Ascending aorta (tissue), 2 donors: ENCODE results near the gene SCUBE2. TPM values are rescaled to one million over a fixed set of nuclear protein-coding genes. Genes with fewer than 3 reads are reported as not detected.

Experiments used
- DNase-seq, 2 donors: peaks; one replicate each; pipeline ENCODE4 v3.0.0-alpha.2; 2019; ENCODE audit warnings: low spot score in 2 of 2
- H3K27ac ChIP-seq, 2 donors: fragments of 200-600 bp; sonication (generic); one replicate each; pipeline ENCODE4 v1.5.1; 2016 to 2017; ENCODE audit warnings: mild to moderate bottlenecking in 1 of 2
- H3K27me3 ChIP-seq: fragments of 200-600 bp; sonication (generic); one replicate; pipeline ENCODE4 v1.5.1; 2017
- H3K36me3 ChIP-seq, 2 donors: fragments of 200-600 bp; sonication (generic); one replicate each; pipeline ENCODE4 v1.5.1; 2016
- H3K4me1 ChIP-seq, 2 donors: fragments of 200-600 bp; sonication (generic); one replicate each; pipeline ENCODE4 v1.5.1; 2016 to 2017; ENCODE audit warnings: mild to moderate bottlenecking in 1 of 2
- H3K4me3 ChIP-seq, 2 donors: fragments of 200-600 bp; sonication (generic); one replicate each; pipeline ENCODE4 v1.5.1; 2016 to 2017; ENCODE audit warnings: mild to moderate bottlenecking in 1 of 2
- H3K9me3 ChIP-seq, 2 donors: fragments of 200-600 bp; sonication (generic); one replicate each; pipeline ENCODE4 v1.5.1; 2016
- intact Hi-C: fragments of 100-400 bp; cut with DNase I; formaldehyde crosslinking; loops from one replicate; pipeline ENCODE4 v1.15.1; 2023
- total RNA-seq: library from RNA; depleted of rRNA; stranded (reverse); fragments of >200 nt; gene quantifications from one replicate; pipeline ENCODE4 v1.1.0, GENCODE V29; 2016
- TF ChIP-seq, protein P1 (sequence below), 3 experiments: fragments of 200-600 bp in 2 of 3; fragments of 450-650 bp in 1 of 3; sonication (generic) in 2 of 3; IDR thresholded peaks; one replicate each; pipeline ENCODE4 v1.5.1; 2016 to 2019; ENCODE audit warnings: antibody characterized with exemption in 3 of 3, mild to moderate bottlenecking in 1 of 3, moderate library complexity in 1 of 3

Gene SCUBE2
- total RNA-seq, 1 donor from 2014 or later = 1.1 TPM

DNA sequence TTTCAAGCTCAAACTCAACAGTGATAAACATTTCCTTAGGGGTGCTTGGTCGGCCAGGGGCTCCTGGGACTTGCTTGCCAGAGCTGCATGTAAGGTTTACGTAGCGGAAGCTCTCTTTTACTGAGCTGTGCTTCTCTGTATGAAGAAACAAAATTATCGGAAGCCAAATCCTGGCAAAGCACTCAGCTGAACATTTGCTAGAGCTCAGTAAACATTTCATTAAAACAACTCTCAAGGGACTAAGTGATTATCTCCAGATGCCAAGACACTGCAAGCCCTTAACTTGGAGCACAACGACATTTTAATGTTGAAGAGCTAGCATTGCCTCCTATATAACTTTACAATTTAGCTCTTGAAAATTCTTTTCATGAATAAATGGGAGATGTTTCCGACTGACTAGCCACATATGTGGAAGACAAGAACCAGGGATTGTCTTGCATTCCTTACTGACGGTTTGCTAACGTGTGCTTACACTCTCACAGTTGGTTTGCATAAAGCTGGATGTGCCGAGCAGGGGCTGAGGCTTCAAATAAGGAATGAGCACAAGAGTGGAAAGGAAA is 43.4 kb downstream of the SCUBE2 start:
- H3K27ac ChIP-seq = no peak overlapping the region
- no peaks in the 10 kb centered on the region for H3K4me1 ChIP-seq
- intact Hi-C loops = no loop called here
- H3K36me3 ChIP-seq = no peaks in the 10 kb centered on the region
- TF ChIP-seq, protein P1, sequence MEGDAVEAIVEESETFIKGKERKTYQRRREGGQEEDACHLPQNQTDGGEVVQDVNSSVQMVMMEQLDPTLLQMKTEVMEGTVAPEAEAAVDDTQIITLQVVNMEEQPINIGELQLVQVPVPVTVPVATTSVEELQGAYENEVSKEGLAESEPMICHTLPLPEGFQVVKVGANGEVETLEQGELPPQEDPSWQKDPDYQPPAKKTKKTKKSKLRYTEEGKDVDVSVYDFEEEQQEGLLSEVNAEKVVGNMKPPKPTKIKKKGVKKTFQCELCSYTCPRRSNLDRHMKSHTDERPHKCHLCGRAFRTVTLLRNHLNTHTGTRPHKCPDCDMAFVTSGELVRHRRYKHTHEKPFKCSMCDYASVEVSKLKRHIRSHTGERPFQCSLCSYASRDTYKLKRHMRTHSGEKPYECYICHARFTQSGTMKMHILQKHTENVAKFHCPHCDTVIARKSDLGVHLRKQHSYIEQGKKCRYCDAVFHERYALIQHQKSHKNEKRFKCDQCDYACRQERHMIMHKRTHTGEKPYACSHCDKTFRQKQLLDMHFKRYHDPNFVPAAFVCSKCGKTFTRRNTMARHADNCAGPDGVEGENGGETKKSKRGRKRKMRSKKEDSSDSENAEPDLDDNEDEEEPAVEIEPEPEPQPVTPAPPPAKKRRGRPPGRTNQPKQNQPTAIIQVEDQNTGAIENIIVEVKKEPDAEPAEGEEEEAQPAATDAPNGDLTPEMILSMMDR (IDR thresholded peaks at IDR 0.05) = no peak
- no peak overlapping the region for H3K4me3 ChIP-seq
- DNase-seq = peak in 1 of 2 donors; percentile 43
- no peaks in the 10 kb centered on the region for H3K9me3 ChIP-seq
- H3K27me3 ChIP-seq = no peaks in the 10 kb centered on the region

DNA sequence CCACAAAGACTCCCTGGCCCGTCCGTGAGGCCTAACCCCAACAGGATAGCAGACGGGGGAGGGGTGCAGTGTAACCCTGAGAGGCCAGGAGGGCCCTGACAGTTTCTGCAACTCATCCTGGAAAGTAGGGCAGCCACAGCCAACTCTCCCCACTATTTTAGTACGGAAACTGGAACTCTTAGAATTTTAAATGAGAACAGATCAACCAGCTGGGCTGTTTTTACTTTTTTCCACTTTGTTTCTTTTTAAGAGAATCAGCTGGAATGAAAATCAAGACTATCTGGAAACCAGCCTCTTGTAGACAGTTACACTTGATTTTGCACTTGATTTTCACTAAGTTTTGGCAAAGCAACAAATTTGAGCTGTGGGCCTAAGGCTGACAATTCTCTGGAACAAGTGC is 44.9 kb downstream of the SCUBE2 start:
- DNase-seq = peak in 1 of 2 donors; percentile 9
- intact Hi-C loops = no loop called here
- no peak overlapping the region for H3K27ac ChIP-seq

DNA sequence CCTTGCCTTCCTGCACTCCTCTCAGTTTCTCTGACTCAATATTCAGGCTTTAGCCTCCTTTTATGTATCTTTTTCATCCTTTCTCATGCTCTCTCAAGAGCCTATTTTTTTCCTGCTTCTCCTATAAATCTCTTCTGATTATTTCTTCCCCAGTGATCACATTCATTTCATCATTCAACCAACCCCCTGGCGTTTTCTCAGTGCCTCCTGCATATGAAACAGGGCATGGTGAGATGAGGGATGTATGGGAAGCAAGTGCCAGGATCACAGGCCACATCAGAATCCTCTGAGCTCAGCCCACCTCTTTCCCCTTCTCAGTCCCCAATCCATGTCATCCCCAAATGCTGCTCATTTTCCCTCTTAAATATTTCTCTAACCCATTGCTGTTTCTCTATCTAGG is 48.9 kb downstream of the SCUBE2 start:
- Histone ChIP-seq H3K4me1 (no peaks in the 10 kb centered on the region), H3K27ac (no peak overlapping the region), H3K4me3 (no peak overlapping the region), H3K27me3 (no peaks in the 10 kb centered on the region), H3K36me3 (no peaks in the 10 kb centered on the region), H3K9me3 (no peaks in the 10 kb centered on the region)
- peak in 1 of 2 donors; percentile 9 for DNase-seq
- TF ChIP-seq, protein P1 (IDR thresholded peaks at IDR 0.05) = no peak
- intact Hi-C loops = no loop called here

More for the DNA sequence above, 44.9 kb downstream of the SCUBE2 start:
- no peak overlapping the region for H3K4me3 ChIP-seq
- no peaks in the 10 kb centered on the region for H3K36me3 ChIP-seq
- no peaks in the 10 kb centered on the region for H3K9me3 ChIP-seq
- no peaks in the 10 kb centered on the region for H3K4me1 ChIP-seq
- H3K27me3 ChIP-seq = no peaks in the 10 kb centered on the region
- TF ChIP-seq, protein P1 (IDR thresholded peaks at IDR 0.05) = no peak

DNA sequence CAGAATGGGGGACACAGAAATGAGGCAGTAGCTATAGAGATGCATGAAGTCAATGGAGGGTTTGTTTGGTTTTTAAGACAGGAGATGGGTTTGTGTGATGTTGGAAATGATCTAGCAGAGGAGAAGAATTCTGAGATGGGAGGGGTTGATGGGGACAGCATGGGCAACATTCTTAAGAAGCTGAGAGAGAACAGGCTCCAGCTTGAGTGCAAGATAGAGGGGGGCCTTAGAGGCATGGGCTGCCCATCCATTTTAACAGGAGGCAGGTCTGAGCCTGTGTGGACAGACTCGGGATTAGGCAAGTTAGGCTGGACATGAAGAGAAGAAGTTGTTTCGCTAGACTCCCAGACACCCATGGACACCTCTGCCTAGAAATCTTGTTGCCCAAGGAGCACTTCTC is 49.7 kb downstream of the SCUBE2 start:
- no peak overlapping the region for H3K4me3 ChIP-seq
- H3K27ac ChIP-seq = no peak overlapping the region
- H3K27me3 ChIP-seq = no peaks in the 10 kb centered on the region
- H3K9me3 ChIP-seq = no peaks in the 10 kb centered on the region
- no peaks in the 10 kb centered on the region for H3K4me1 ChIP-seq
- TF ChIP-seq, protein P1 (IDR thresholded peaks at IDR 0.05) = no peak
- H3K36me3 ChIP-seq = no peaks in the 10 kb centered on the region
- intact Hi-C loops = no loop called here
- peak in 1 of 2 donors; percentile 52 for DNase-seq

DNA sequence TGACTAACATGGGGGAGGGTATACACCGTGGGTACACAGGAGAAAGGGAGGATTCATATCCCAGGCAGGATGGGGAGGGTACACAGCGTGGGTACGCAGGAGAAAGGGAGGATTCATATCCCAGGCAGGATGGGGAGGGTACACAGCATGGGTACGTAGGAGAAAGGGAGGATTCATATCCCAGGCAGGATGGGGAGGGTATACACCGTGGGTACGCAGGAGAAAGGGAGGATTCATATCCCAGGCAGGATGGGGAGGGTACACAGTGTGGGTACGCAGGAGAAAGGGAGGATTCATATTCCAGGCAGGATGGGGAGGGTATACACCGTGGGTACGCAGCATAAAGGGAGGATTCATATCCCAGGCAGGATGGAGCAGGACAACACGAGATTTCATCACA is 51.0 kb downstream of the SCUBE2 start:
- TF ChIP-seq, protein P1 (IDR thresholded peaks at IDR 0.05) = no peak

DNA sequence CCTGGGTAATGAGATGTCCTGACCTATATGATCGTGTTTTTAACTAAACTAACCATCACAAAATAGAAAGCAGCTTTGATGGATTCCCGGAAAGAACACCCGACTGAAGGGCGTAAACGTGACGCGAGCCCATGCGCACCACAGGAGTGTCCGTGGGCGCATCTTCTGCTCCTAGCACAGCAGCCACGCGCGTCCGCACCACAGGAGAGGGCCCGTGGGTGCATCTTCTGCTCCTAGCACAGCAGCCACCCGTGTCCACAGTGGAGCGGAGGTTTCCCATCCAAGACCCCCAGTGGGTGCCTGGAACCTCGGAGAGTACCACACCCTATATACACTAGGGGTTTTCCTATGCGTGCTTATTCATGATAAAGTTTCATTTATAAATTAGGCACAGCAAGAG is 51.5 kb downstream of the SCUBE2 start:
- intact Hi-C loops = no loop called here
- Histone ChIP-seq H3K9me3 (no peaks in the 10 kb centered on the region), H3K4me1 (no peaks in the 10 kb centered on the region), H3K27me3 (no peaks in the 10 kb centered on the region), H3K4me3 (no peak overlapping the region), H3K27ac (no peak overlapping the region), H3K36me3 (no peaks in the 10 kb centered on the region)
- DNase-seq = no peak
- TF ChIP-seq, protein P1 (IDR thresholded peaks at IDR 0.05) = no peak

More for the DNA sequence above, 51.0 kb downstream of the SCUBE2 start:
- Histone ChIP-seq H3K4me1 (no peaks in the 10 kb centered on the region), H3K36me3 (no peaks in the 10 kb centered on the region), H3K27me3 (no peaks in the 10 kb centered on the region), H3K4me3 (no peak overlapping the region), H3K9me3 (no peaks in the 10 kb centered on the region), H3K27ac (no peak overlapping the region)
- intact Hi-C loops = no loop called here
- DNase-seq = no peak
